Umbilical cord (tissue), 2 donors: Measurements from ENCODE around the gene ARFIP1. TPM values are rescaled to one million over a fixed set of nuclear protein-coding genes. Genes with fewer than 3 reads are reported as not detected.
A peak's percentile ranks its signal among the peaks of the same experiment; 100 is the strongest.
"Not testable (repeated sequence)": the region's sequence is repeated elsewhere in the genome, so short reads cannot be mapped to it uniquely, and the experiment has no call there.

ENCODE experiments used
- DNase-seq: peaks from one replicate; pipeline ENCODE4 v3.0.0-alpha.2; 2015; ENCODE audit warnings: low spot score
- total RNA-seq: library from RNA; depleted of rRNA; stranded (reverse); fragments of >200 nt; gene quantifications from one replicate; pipeline ENCODE4 v1.2.3, GENCODE V29; 2014; ENCODE audit warnings: low replicate concordance; ENCODE audit not compliant: insufficient read depth

Gene ARFIP1
- 35.9 TPM for total RNA-seq

- DNase-seq = peak; percentile 98
Measured at GRCh38 chr4:152779513-152780266, at the start of gene ARFIP1, which contains the start of gene TIGD4. TSS of gene ARFIP1 (plus strand) at chr4:152779954. CDS start at chr4:152829634, 49,680 bp downstream. TSS of gene TIGD4 (minus strand) at chr4:152779730. CDS start at chr4:152771004, 8,726 bp downstream.

- DNase-seq = no peak
Measured at GRCh38 chr4:152731997-152732396, 47.8 kb upstream of the ARFIP1 start.

- DNase-seq = no peak
Measured at GRCh38 chr4:152734015-152734698, 45.6 kb upstream of the ARFIP1 start.

- DNase-seq = no peak
Measured at GRCh38 chr4:152734699-152735050, 45.1 kb upstream of the ARFIP1 start.

GRCh38 chr4:152735396-152735859 is 44.3 kb upstream of the ARFIP1 start:
- DNase-seq = peak; percentile 42

- DNase-seq = no peak
Measured at GRCh38 chr4:152735906-152736305, 43.8 kb upstream of the ARFIP1 start.

GRCh38 chr4:152738827-152739226 is 40.9 kb upstream of the ARFIP1 start:
- no peak for DNase-seq

- DNase-seq = no peak
Measured at GRCh38 chr4:152747444-152747843, 32.3 kb upstream of the ARFIP1 start.

GRCh38 chr4:152748619-152749018 is 31.1 kb upstream of the ARFIP1 start:
- no peak for DNase-seq

GRCh38 chr4:152763796-152764195 is 16.0 kb upstream of the ARFIP1 start:
- no peak for DNase-seq

GRCh38 chr4:152765069-152765737 is 14.6 kb upstream of the ARFIP1 start:
- not testable (repeated sequence) for DNase-seq

- no peak for DNase-seq
Measured at GRCh38 chr4:152771741-152772533, 7.8 kb upstream of the ARFIP1 start.

- no peak for DNase-seq
Measured at GRCh38 chr4:152773339-152773738, 6.4 kb upstream of the ARFIP1 start.

GRCh38 chr4:152773953-152774352 is 5.8 kb upstream of the ARFIP1 start:
- no peak for DNase-seq

- peak; percentile 84 for DNase-seq
Measured at GRCh38 chr4:152776352-152776751, 3.4 kb upstream of the ARFIP1 start.

GRCh38 chr4:152777488-152777887 is 2.3 kb upstream of the ARFIP1 start:
- DNase-seq = no peak

- DNase-seq = peak; percentile 41
Measured at GRCh38 chr4:152778656-152779512, 870 bp upstream of the ARFIP1 start.

GRCh38 chr4:152780267-152780778 is 569 bp downstream of the ARFIP1 start:
- no peak for DNase-seq

GRCh38 chr4:152784490-152785350 is 5.0 kb downstream of the ARFIP1 start:
- no peak for DNase-seq
